Measurements from ENCODE around the gene MALL.
"Not testable (repeated sequence)": the region's sequence is repeated elsewhere in the genome, so short reads cannot be mapped to it uniquely, and the experiment has no call there.

Gene MALL

GRCh38 chr2:110101901-110102803 lies 13.5 kb downstream of the MALL start:
- H3K36me3 ChIP-seq (ENCODE audit: insufficient read depth, low read depth, low read length) = no peaks in the 10 kb centered on the region
- no peak overlapping the region for H3K9ac ChIP-seq (ENCODE audit: low read depth, low read length)
- H3K27me3 ChIP-seq (ENCODE audit: insufficient read depth, low read length) = no peaks in the 10 kb centered on the region
- no peaks in the 10 kb centered on the region for H3K9me3 ChIP-seq (ENCODE audit: insufficient read depth, low read depth, low read length)
- H3K4me1 ChIP-seq (ENCODE audit: insufficient read depth, low read length) = no peaks in the 10 kb centered on the region; the same call in 1 of the 2 replicates
- no peak overlapping the region for H3K4me3 ChIP-seq (ENCODE audit: low read length)
- no peak overlapping the region for H3K27ac ChIP-seq (ENCODE audit: low read length)

- Histone ChIP-seq H3K4me3 (ENCODE audit: low read length) (no peak overlapping the region), H3K9me3 (ENCODE audit: insufficient read depth, low read depth, low read length) (no peaks in the 10 kb centered on the region), H3K4me1 (ENCODE audit: insufficient read depth, low read length) (no peaks in the 10 kb centered on the region; the same call in 1 of the 2 replicates), H3K9ac (ENCODE audit: low read depth, low read length) (no peak overlapping the region), H3K36me3 (ENCODE audit: insufficient read depth, low read depth, low read length) (no peaks in the 10 kb centered on the region), H3K27ac (ENCODE audit: low read length) (no peak overlapping the region), H3K27me3 (ENCODE audit: insufficient read depth, low read length) (no peaks in the 10 kb centered on the region)
These were observed 14.3 kb downstream of the MALL start for GRCh38 chr2:110101280-110101844.

- H3K4me1 ChIP-seq (ENCODE audit: insufficient read depth, low read length); H3K9me3 ChIP-seq (ENCODE audit: insufficient read depth, low read depth, low read length); H3K4me3 ChIP-seq (ENCODE audit: low read length); H3K9ac ChIP-seq (ENCODE audit: low read depth, low read length); H3K27ac ChIP-seq (ENCODE audit: low read length); H3K27me3 ChIP-seq (ENCODE audit: insufficient read depth, low read length); H3K36me3 ChIP-seq (ENCODE audit: insufficient read depth, low read depth, low read length): not testable (repeated sequence)
These were observed 14.7 kb downstream of the MALL start for GRCh38 chr2:110100880-110101279.

GRCh38 chr2:110100480-110100879 lies 15.1 kb downstream of the MALL start:
- no peaks in the 10 kb centered on the region; the same call in 1 of the 2 replicates for H3K4me1 ChIP-seq (ENCODE audit: insufficient read depth, low read length)
- H3K27me3 ChIP-seq (ENCODE audit: insufficient read depth, low read length) = no peaks in the 10 kb centered on the region
- no peak overlapping the region for H3K27ac ChIP-seq (ENCODE audit: low read length)
- no peak overlapping the region for H3K4me3 ChIP-seq (ENCODE audit: low read length)
- H3K9me3 ChIP-seq (ENCODE audit: insufficient read depth, low read depth, low read length) = no peaks in the 10 kb centered on the region
- no peaks in the 10 kb centered on the region for H3K36me3 ChIP-seq (ENCODE audit: insufficient read depth, low read depth, low read length)
- no peak overlapping the region for H3K9ac ChIP-seq (ENCODE audit: low read depth, low read length)

- Histone ChIP-seq H3K9ac (ENCODE audit: low read depth, low read length) (no peak overlapping the region), H3K4me3 (ENCODE audit: low read length) (no peak overlapping the region), H3K36me3 (ENCODE audit: insufficient read depth, low read depth, low read length) (no peaks in the 10 kb centered on the region), H3K27me3 (ENCODE audit: insufficient read depth, low read length) (no peaks in the 10 kb centered on the region), H3K27ac (ENCODE audit: low read length) (no peak overlapping the region), H3K4me1 (ENCODE audit: insufficient read depth, low read length) (no peaks in the 10 kb centered on the region; the same call in 1 of the 2 replicates), H3K9me3 (ENCODE audit: insufficient read depth, low read depth, low read length) (no peaks in the 10 kb centered on the region)
These were observed 16.0 kb downstream of the MALL start for GRCh38 chr2:110099471-110100225.

GRCh38 chr2:110099038-110099425 lies 16.6 kb downstream of the MALL start:
- no peaks in the 10 kb centered on the region; the same call in 1 of the 2 replicates for H3K4me1 ChIP-seq (ENCODE audit: insufficient read depth, low read length)
- H3K9me3 ChIP-seq (ENCODE audit: insufficient read depth, low read depth, low read length) = no peaks in the 10 kb centered on the region
- no peak overlapping the region for H3K9ac ChIP-seq (ENCODE audit: low read depth, low read length)
- H3K36me3 ChIP-seq (ENCODE audit: insufficient read depth, low read depth, low read length) = no peaks in the 10 kb centered on the region
- H3K27me3 ChIP-seq (ENCODE audit: insufficient read depth, low read length) = no peaks in the 10 kb centered on the region
- no peak overlapping the region for H3K4me3 ChIP-seq (ENCODE audit: low read length)
- no peak overlapping the region for H3K27ac ChIP-seq (ENCODE audit: low read length)

- Histone ChIP-seq H3K27ac (ENCODE audit: low read length) (no peak overlapping the region), H3K27me3 (ENCODE audit: insufficient read depth, low read length) (no peaks in the 10 kb centered on the region), H3K4me3 (ENCODE audit: low read length) (no peak overlapping the region), H3K9me3 (ENCODE audit: insufficient read depth, low read depth, low read length) (no peaks in the 10 kb centered on the region), H3K4me1 (ENCODE audit: insufficient read depth, low read length) (no peaks in the 10 kb centered on the region; the same call in 1 of the 2 replicates), H3K9ac (ENCODE audit: low read depth, low read length) (no peak overlapping the region), H3K36me3 (ENCODE audit: insufficient read depth, low read depth, low read length) (no peaks in the 10 kb centered on the region)
These were observed 18.0 kb downstream of the MALL start for GRCh38 chr2:110097506-110098220.

GRCh38 chr2:110095994-110096633 lies 19.5 kb downstream of the MALL start:
- Histone ChIP-seq H3K27ac (ENCODE audit: low read length) (no peak overlapping the region), H3K9me3 (ENCODE audit: insufficient read depth, low read depth, low read length) (no peaks in the 10 kb centered on the region), H3K4me3 (ENCODE audit: low read length) (no peak overlapping the region), H3K4me1 (ENCODE audit: insufficient read depth, low read length) (no peaks in the 10 kb centered on the region), H3K36me3 (ENCODE audit: insufficient read depth, low read depth, low read length) (no peaks in the 10 kb centered on the region), H3K27me3 (ENCODE audit: insufficient read depth, low read length) (no peaks in the 10 kb centered on the region), H3K9ac (ENCODE audit: low read depth, low read length) (no peak overlapping the region)

- H3K9ac ChIP-seq (ENCODE audit: low read depth, low read length); H3K36me3 ChIP-seq (ENCODE audit: insufficient read depth, low read depth, low read length); H3K27ac ChIP-seq (ENCODE audit: low read length); H3K27me3 ChIP-seq (ENCODE audit: insufficient read depth, low read length); H3K9me3 ChIP-seq (ENCODE audit: insufficient read depth, low read depth, low read length); H3K4me3 ChIP-seq (ENCODE audit: low read length); H3K4me1 ChIP-seq (ENCODE audit: insufficient read depth, low read length): not testable (repeated sequence)
These were observed 20.6 kb downstream of the MALL start for GRCh38 chr2:110094884-110095534.

GRCh38 chr2:110093924-110094323 lies 21.7 kb downstream of the MALL start:
- not testable (repeated sequence) for H3K4me1 ChIP-seq (ENCODE audit: insufficient read depth, low read length); H3K36me3 ChIP-seq (ENCODE audit: insufficient read depth, low read depth, low read length); H3K9ac ChIP-seq (ENCODE audit: low read depth, low read length); H3K27ac ChIP-seq (ENCODE audit: low read length); H3K27me3 ChIP-seq (ENCODE audit: insufficient read depth, low read length); H3K9me3 ChIP-seq (ENCODE audit: insufficient read depth, low read depth, low read length); H3K4me3 ChIP-seq (ENCODE audit: low read length)

- not testable (repeated sequence) for H3K9me3 ChIP-seq (ENCODE audit: insufficient read depth, low read depth, low read length); H3K27me3 ChIP-seq (ENCODE audit: insufficient read depth, low read length); H3K27ac ChIP-seq (ENCODE audit: low read length); H3K36me3 ChIP-seq (ENCODE audit: insufficient read depth, low read depth, low read length); H3K9ac ChIP-seq (ENCODE audit: low read depth, low read length); H3K4me1 ChIP-seq (ENCODE audit: insufficient read depth, low read length); H3K4me3 ChIP-seq (ENCODE audit: low read length)
These were observed 25.5 kb downstream of the MALL start for GRCh38 chr2:110090164-110090563.

Measured in iPS-20b (cell line).